ENCODE data around the gene TFEC.

Gene TFEC

DNA sequence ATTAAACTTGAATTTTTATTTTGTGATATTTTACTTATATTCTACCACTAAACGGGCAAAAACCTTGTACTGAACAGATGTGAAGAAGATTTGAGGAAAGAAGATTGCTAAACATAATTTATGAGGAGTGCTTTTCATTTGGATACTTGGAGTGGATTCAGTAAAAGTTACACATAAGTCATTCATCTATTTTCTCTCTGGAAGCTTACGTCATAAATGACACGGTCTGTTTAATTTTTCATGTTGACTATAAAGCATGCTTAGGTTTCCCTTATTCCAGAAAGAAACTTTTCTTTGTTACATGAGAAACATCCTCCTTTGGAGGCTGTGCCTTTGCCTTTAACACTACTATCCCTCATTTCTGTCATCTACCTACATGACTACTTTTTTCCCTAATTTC lies 53.9 kb downstream of the TFEC start:
- no peaks in the 10 kb centered on the region for H3K27me3 ChIP-seq
- no peaks in the 10 kb centered on the region for H3K9me3 ChIP-seq (replicated peaks in 1 of 11)
- no peak overlapping the region for H3K27ac ChIP-seq
- peaks cover 0 to 7% (median 0%) of the 10 kb centered on the region in 11 experiments; a peak in 4 of 22 replicates for H3K36me3 ChIP-seq
- H3K4me1 ChIP-seq: peaks cover 0 to 14% (median 1%) of the 10 kb centered on the region in 10 experiments; a peak in 9 of 20 replicates
- H3K4me2 ChIP-seq: no peak overlapping the region
- 0 out of 22 replicates have a peak, but pooled peaks cover 0 to 5% (median 0%) of the 10 kb centered on the region in 11 experiments for H4K20me1 ChIP-seq
- no peak overlapping the region for H3K4me3 ChIP-seq
- H3K9ac ChIP-seq: no peak overlapping the region
- no peak for TF ChIP-seq Cebpa-rat (IDR thresholded peaks at IDR 0.05)

DNA sequence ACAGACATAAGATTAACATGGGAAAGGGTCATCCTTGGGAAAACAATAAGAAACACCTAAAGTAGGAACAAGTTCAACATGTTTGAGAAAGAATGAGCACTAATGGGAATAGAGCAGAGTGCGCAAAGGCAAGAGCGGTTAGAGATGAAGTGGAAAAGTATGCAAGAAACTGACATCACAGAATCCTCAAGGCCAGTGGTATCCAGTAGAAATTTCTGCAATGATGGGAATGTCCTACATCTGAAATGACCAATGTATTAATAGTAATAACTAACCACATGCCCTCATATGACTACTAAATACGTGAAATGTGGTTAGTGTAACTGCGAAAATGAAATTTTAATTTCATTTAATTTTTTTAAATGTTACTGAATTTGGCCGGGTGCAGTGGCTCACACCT lies 54.8 kb downstream of the TFEC start:
- no peak overlapping the region for H3K4me2 ChIP-seq
- no peak overlapping the region for H3K9ac ChIP-seq
- 0 out of 22 replicates have a peak, but pooled peaks cover 0 to 5% (median 0%) of the 10 kb centered on the region in 11 experiments for H4K20me1 ChIP-seq
- peaks cover 0 to 22% (median 8%) of the 10 kb centered on the region in 10 experiments; a peak in 11 of 20 replicates for H3K4me1 ChIP-seq
- no peak overlapping the region for H3K4me3 ChIP-seq
- peaks cover 0 to 6% (median 0%) of the 10 kb centered on the region in 11 experiments; a peak in 2 of 22 replicates for H3K36me3 ChIP-seq
- no peak overlapping the region for H3K27ac ChIP-seq
- H3K27me3 ChIP-seq: no peaks in the 10 kb centered on the region
- H3K9me3 ChIP-seq (replicated peaks in 1 of 11): no peaks in the 10 kb centered on the region
- no peak for TF ChIP-seq Cebpa-rat (IDR thresholded peaks at IDR 0.05)

DNA sequence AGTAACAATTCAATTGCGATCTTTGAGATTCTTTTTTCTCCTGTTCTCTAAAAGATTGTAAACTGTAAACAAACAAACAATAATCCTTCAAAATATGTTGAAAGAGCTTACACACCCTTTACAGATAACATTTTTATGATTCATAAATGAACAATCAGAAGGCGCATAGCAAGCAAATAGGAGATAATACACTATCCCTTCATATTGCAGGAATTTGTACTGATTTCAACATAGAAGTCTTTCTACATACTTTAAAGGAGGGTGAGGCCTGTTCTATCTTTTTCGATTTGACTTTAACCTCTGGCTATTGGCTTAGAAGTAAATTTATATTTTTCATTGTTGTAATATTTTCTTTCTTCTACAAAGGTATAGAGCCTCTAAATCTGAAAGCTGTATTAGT lies 57.2 kb downstream of the TFEC start:
- Histone ChIP-seq H3K9ac (no peak overlapping the region), H3K36me3 (peaks cover 0 to 4% (median 0%) of the 10 kb centered on the region in 11 experiments; a peak in 1 of 22 replicates), H3K4me3 (no peak overlapping the region), H3K9me3 (replicated peaks in 1 of 11) (no peaks in the 10 kb centered on the region), H4K20me1 (0 out of 22 replicates have a peak, but pooled peaks cover 0 to 5% (median 0%) of the 10 kb centered on the region in 11 experiments), H3K4me2 (no peak overlapping the region), H3K27ac (no peak overlapping the region), H3K27me3 (no peaks in the 10 kb centered on the region), H3K4me1 (peaks cover 0 to 24% (median 8%) of the 10 kb centered on the region in 10 experiments; a peak in 11 of 20 replicates)
- TF ChIP-seq Cebpa-rat (IDR thresholded peaks at IDR 0.05): no peak

DNA sequence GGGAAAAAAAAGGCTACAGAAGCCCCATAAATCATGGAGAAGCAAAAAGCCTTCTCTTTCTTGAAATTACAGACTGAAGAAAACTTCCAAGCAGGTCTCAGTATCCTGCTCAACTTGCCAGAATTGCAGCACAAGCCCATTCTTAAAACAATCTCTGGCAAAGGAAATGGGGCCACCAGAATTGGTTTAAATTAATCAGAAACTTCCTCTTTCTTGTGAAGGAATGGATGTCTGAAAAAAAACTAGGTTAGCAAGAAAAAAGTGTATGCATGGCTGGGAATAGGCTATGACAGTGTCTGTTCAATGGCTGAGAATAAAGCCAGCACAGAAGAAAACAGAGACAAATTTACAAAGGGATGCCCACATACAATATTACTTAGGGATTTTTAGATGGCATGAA lies 59.1 kb downstream of the TFEC start:
- H3K4me3 ChIP-seq: no peak overlapping the region
- H3K4me2 ChIP-seq: peak overlapping the region in 5 of 11 experiments; percentile 10 to 59 (median 32); a peak in 7 of 22 replicates
- no peak overlapping the region for H3K27ac ChIP-seq
- H3K36me3 ChIP-seq: peaks cover 0 to 8% (median 0%) of the 10 kb centered on the region in 11 experiments; a peak in 1 of 22 replicates
- 0 out of 22 replicates have a peak, but pooled peaks cover 0 to 5% (median 0%) of the 10 kb centered on the region in 11 experiments for H4K20me1 ChIP-seq
- H3K4me1 ChIP-seq: peaks cover 0 to 24% (median 8%) of the 10 kb centered on the region in 10 experiments; a peak in 11 of 20 replicates
- H3K27me3 ChIP-seq: no peaks in the 10 kb centered on the region
- no peaks in the 10 kb centered on the region for H3K9me3 ChIP-seq (replicated peaks in 1 of 11)
- TF ChIP-seq Cebpa-rat (IDR thresholded peaks at IDR 0.05): no peak
- no peak overlapping the region for H3K9ac ChIP-seq

DNA sequence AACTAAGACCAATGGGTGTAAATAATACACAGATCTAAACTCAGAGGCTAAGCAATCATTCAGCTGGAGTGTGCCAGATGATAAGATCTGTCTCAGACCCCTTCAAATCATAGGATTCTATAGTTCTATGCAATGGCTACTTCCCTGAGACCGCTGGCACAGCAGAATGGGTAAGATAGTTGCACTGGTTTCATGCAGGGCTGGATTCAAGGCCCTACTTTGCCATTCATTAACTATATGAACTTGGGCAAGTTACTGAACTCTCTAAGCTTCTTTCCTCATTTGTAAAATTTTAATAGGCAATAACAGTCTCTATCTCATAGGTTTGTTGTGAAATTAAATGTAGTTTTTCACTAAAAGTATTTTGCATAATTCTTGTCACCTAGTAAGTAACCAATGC lies 62.0 kb downstream of the TFEC start:
- Histone ChIP-seq H3K36me3 (peaks cover 0 to 7% (median 0%) of the 10 kb centered on the region in 11 experiments; a peak in 2 of 22 replicates), H4K20me1 (no peaks in the 10 kb centered on the region), H3K4me1 (peaks cover 0 to 36% (median 8%) of the 10 kb centered on the region in 10 experiments; a peak in 11 of 20 replicates), H3K4me2 (no peak overlapping the region), H3K9me3 (replicated peaks in 1 of 11) (no peaks in the 10 kb centered on the region), H3K9ac (no peak overlapping the region), H3K27ac (no peak overlapping the region), H3K4me3 (no peak overlapping the region), H3K27me3 (no peaks in the 10 kb centered on the region)
- TF ChIP-seq Cebpa-rat (IDR thresholded peaks at IDR 0.05): no peak

DNA sequence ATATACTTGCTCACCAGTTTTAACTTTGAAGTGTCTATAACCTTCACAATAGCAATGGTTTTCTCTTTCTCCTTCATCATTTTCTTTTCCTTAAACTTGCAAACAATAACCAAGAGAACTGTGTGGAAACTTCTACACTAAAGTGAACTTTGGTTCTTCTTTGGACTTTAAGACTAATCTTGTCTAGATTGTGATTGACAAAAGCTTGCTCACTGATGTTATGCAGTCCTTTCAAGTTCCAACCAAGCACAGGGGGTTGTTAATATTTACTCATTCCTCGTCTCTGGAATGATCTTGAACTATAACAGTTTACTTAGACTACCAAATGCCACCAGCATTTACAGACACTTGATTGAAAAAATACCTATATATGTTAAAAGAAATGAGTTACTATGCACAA lies 62.4 kb downstream of the TFEC start:
- Histone ChIP-seq H3K9me3 (replicated peaks in 1 of 11) (no peaks in the 10 kb centered on the region), H3K36me3 (peaks cover 0 to 7% (median 0%) of the 10 kb centered on the region in 11 experiments; a peak in 2 of 22 replicates), H3K4me1 (peaks cover 0 to 36% (median 8%) of the 10 kb centered on the region in 10 experiments; a peak in 11 of 20 replicates), H3K4me3 (no peak overlapping the region), H3K9ac (no peak overlapping the region), H4K20me1 (no peaks in the 10 kb centered on the region), H3K27me3 (no peaks in the 10 kb centered on the region), H3K27ac (no peak overlapping the region), H3K4me2 (no peak overlapping the region)
- no peak for TF ChIP-seq Cebpa-rat (IDR thresholded peaks at IDR 0.05)

DNA sequence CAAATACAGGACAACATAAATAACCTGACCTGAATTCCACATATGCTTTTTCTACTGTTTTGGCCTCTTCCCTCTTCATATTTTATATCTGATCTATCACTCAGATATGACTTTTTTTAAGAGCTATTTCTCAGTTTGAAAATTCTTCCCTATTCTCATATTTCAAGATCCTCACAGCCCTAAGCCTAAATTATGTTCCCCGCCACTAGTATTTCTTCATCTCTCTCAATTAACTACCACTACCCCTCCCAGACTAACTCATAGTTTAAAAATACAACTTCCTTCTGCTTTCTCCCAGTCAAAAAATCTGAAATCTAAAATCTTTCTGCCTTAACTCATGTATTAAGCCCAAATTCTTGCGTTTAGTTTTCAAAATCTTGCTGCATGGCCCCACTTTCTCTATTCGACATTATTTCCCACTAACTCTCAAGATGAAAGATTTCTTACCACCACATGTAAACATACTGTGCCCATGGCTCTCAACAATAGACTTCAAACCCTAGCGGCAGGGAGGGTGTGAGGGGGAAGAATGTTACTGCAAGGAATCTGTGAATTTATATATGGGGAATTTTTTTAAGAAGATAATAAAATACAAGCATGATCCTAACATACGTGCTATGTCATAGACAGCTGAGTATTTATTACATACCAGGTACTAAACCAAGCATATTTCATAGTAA lies 64.6 kb downstream of the TFEC start:
- TF ChIP-seq Cebpa-rat (IDR thresholded peaks at IDR 0.05): no peak
- H4K20me1 ChIP-seq: no peaks in the 10 kb centered on the region
- H3K27ac ChIP-seq: no peak overlapping the region
- no peaks in the 10 kb centered on the region for H3K9me3 ChIP-seq (replicated peaks in 1 of 11)
- H3K4me2 ChIP-seq: peak overlapping the region in 4 of 11 experiments; percentile 1 to 51 (median 26); a peak in 5 of 22 replicates
- H3K4me1 ChIP-seq: peaks cover 0 to 21% (median 0%) of the 10 kb centered on the region in 10 experiments; a peak in 7 of 20 replicates
- no peaks in the 10 kb centered on the region for H3K27me3 ChIP-seq
- H3K9ac ChIP-seq: no peak overlapping the region
- H3K4me3 ChIP-seq: no peak overlapping the region
- peaks cover 0 to 7% (median 0%) of the 10 kb centered on the region in 11 experiments; a peak in 2 of 22 replicates for H3K36me3 ChIP-seq

DNA sequence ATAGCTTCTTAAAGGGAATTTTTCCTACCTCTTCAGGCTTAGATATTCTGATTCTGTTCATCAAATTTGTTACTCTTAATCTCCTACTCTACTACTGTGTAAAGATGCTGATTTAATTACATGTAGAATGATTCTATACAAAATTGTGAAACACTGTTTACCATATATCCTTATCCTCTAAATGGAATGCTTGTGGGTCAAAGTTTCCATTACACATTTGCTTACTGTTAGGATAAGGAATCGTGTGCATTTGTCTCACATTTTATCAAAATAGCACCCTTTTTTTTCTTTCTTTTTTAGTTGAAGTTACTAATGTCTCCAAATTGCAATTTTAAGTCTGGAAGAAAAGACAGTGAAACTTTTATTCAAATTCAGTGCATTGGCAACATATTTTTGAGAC lies 65.3 kb downstream of the TFEC start:
- H3K4me2 ChIP-seq: peak overlapping the region in 1 of 11 experiments; percentile 51; a peak in 1 of 22 replicates
- no peak for TF ChIP-seq Cebpa-rat (IDR thresholded peaks at IDR 0.05)
- peaks cover 0 to 7% (median 0%) of the 10 kb centered on the region in 11 experiments; a peak in 2 of 22 replicates for H3K36me3 ChIP-seq
- no peaks in the 10 kb centered on the region for H3K27me3 ChIP-seq
- H3K27ac ChIP-seq: no peak overlapping the region
- H4K20me1 ChIP-seq: no peaks in the 10 kb centered on the region
- H3K4me1 ChIP-seq: peaks cover 0 to 15% (median 0%) of the 10 kb centered on the region in 10 experiments; a peak in 5 of 20 replicates
- H3K4me3 ChIP-seq: no peak overlapping the region
- peaks cover 0 to 4% (median 0%) of the 10 kb centered on the region in 11 experiments; a peak in 2 of 22 replicates for H3K9me3 ChIP-seq (replicated peaks in 1 of 11)
- H3K9ac ChIP-seq: no peak overlapping the region

DNA sequence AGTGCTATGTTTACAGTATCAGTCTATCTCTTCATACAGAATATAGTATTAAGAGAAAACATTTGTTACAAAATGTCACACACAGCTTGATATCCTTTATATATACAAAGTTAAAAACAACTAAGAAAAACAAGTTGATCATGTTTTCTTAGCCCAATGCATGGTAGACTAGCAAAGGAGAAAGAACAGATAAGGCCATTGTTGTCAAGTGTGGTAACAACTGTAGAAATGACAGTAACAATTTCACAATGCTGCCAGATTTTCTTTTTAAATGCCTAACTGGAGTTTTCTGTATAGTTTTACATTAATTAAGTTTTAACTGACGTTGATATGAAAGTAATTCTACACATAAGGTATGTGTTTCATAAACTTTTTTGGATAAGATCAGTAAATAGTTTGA lies 65.8 kb downstream of the TFEC start:
- Histone ChIP-seq H3K9me3 (replicated peaks in 1 of 11) (peaks cover 0 to 6% (median 0%) of the 10 kb centered on the region in 11 experiments; a peak in 2 of 22 replicates), H3K27me3 (no peaks in the 10 kb centered on the region), H3K4me1 (peaks cover 0 to 12% (median 0%) of the 10 kb centered on the region in 10 experiments; a peak in 5 of 20 replicates), H3K4me3 (no peak overlapping the region), H3K36me3 (peaks cover 0 to 7% (median 0%) of the 10 kb centered on the region in 11 experiments; a peak in 2 of 22 replicates), H3K9ac (no peak overlapping the region), H4K20me1 (no peaks in the 10 kb centered on the region), H3K4me2 (no peak overlapping the region), H3K27ac (no peak overlapping the region)
- TF ChIP-seq Cebpa-rat (IDR thresholded peaks at IDR 0.05): no peak

All from BLaER1 treated with 17β-estradiol and CSF1 and Interleukin-3, amounts not matched to agents 10 nM and 100 nM (cell line).